IMR-90 (cell line): ENCODE data around the gene SEMA6D. TPM values are rescaled to one million over a fixed set of nuclear protein-coding genes. Genes with fewer than 3 reads are reported as not detected.

Source experiments
- ATAC-seq: fragments of 200-7000 bp; cut with Tn5 transposase; 2 replicates; pipeline ENCODE4 v1.9.1; 2020; ENCODE audit warnings: low read depth, mild to moderate bottlenecking, moderate library complexity
- BruUV-seq: library from RNA; stranded (reverse); fragments of 400-500 nt; replicated peaks from 2 replicates; lab custom pipeline; 2021; lab: Mats Ljungman, UMichigan
- CTCF ChIA-PET: fragments of 300-600 bp; formaldehyde crosslinking; extraction: SDS; loops from one replicate; lab custom pipeline; 2021; ENCODE audit warnings: antibody characterized with exemption; lab: Yijun Ruan, JAX
- POLR2A ChIA-PET: fragments of 300-600 bp; sonication (Branson Sonifier 250); formaldehyde crosslinking; loops from one replicate; lab custom pipeline; 2022; ENCODE audit warnings: antibody characterized with exemption; ENCODE audit not compliant: unreplicated experiment; lab: Charles Lee
- DNase-seq: peaks from one replicate; pipeline ENCODE4 v3.0.0; 2013
- H2AFZ ChIP-seq: replicated peaks from 2 replicates; pipeline ENCODE3; 2013; ENCODE audit warnings: low read length, mild to moderate bottlenecking; ENCODE audit not compliant: poor library complexity
- H2AK5ac ChIP-seq: 2 replicates; pipeline ENCODE4 v1.6.1; 2013; ENCODE audit warnings: low read depth, low read length, inconsistent platforms
- H2AK9ac ChIP-seq: replicated peaks from 2 replicates; pipeline ENCODE3; 2013; ENCODE audit warnings: mild to moderate bottlenecking, low read depth, low read length, moderate library complexity; ENCODE audit not compliant: poor library complexity
- H2BK120ac ChIP-seq: 2 replicates; pipeline ENCODE4 v1.6.1; 2013; ENCODE audit warnings: low read depth, low read length, inconsistent platforms
- H2BK15ac ChIP-seq: 3 replicates; pipeline ENCODE4 v1.6.1; 2013; ENCODE audit warnings: low read depth, low read length, inconsistent platforms
- H2BK20ac ChIP-seq: 2 replicates; pipeline ENCODE4 v1.6.1; 2013; ENCODE audit warnings: low read depth, mild to moderate bottlenecking, inconsistent platforms, low read length, moderate library complexity
- H2BK5ac ChIP-seq: 2 replicates; pipeline ENCODE4 v1.6.1; 2013; ENCODE audit warnings: mild to moderate bottlenecking, low read depth, low read length, inconsistent platforms; ENCODE audit not compliant: poor library complexity, severe bottlenecking
- H3K14ac ChIP-seq: replicated peaks from 2 replicates; pipeline ENCODE4 v1.6.1; 2013; ENCODE audit warnings: low read depth, low read length, inconsistent platforms
- H3K18ac ChIP-seq: 2 replicates; pipeline ENCODE4 v1.6.1; 2013; ENCODE audit warnings: low read depth, low read length, control low read depth
- H3K23ac ChIP-seq: 2 replicates; pipeline ENCODE4 v1.6.1; 2013; ENCODE audit warnings: low read depth, low read length, inconsistent platforms
- H3K27ac ChIP-seq: 2 replicates; pipeline ENCODE4 v1.5.1; 2013; ENCODE audit warnings: mild to moderate bottlenecking, control low read depth, low read length; ENCODE audit not compliant: insufficient read depth
- H3K27me3 ChIP-seq: 2 replicates; pipeline ENCODE4 v1.6.1; 2013; ENCODE audit warnings: low read length; ENCODE audit not compliant: control insufficient read depth, insufficient read depth
- H3K36me3 ChIP-seq: 2 replicates; pipeline ENCODE4 v1.6.1; 2013; ENCODE audit warnings: low read length, mixed read lengths; ENCODE audit not compliant: control insufficient read depth, insufficient read depth
- H3K4ac ChIP-seq: 2 replicates; pipeline ENCODE4 v1.6.1; 2013; ENCODE audit warnings: low read depth, low read length, inconsistent platforms
- H3K4me1 ChIP-seq: 2 replicates; pipeline ENCODE4 v1.6.1; 2013; ENCODE audit warnings: low read length, mixed read lengths; ENCODE audit not compliant: control insufficient read depth, insufficient read depth
- H3K4me2 ChIP-seq: 2 replicates; pipeline ENCODE4 v1.6.1; 2013; ENCODE audit warnings: low read depth, mild to moderate bottlenecking, control low read depth, low read length, moderate library complexity
- H3K4me3 ChIP-seq: 2 replicates; pipeline ENCODE4 v1.5.1; 2013; ENCODE audit warnings: low read depth, mild to moderate bottlenecking, control low read depth, low read length, moderate library complexity; ENCODE audit not compliant: insufficient read depth
- H3K56ac ChIP-seq: 2 replicates; pipeline ENCODE4 v1.6.1; 2013; ENCODE audit warnings: low read length, inconsistent platforms; ENCODE audit not compliant: insufficient read depth; ENCODE audit errors: extremely low read depth
- H3K79me1 ChIP-seq, 2 experiments: 2 replicates each; pipeline ENCODE4 v1.6.1; 2013; ENCODE audit warnings: low read length in 2 of 2, inconsistent platforms in 1 of 2, low read depth in 1 of 2
- H3K9ac ChIP-seq: 2 replicates; pipeline ENCODE4 v1.6.1; 2013; ENCODE audit warnings: low read depth, low read length, control low read depth
- H3K9me1 ChIP-seq: 2 replicates; pipeline ENCODE4 v1.6.1; 2013; ENCODE audit warnings: low read length, inconsistent platforms; ENCODE audit not compliant: insufficient read depth
- H3K9me3 ChIP-seq: 2 replicates; pipeline ENCODE4 v1.6.1; 2013; ENCODE audit warnings: low read length; ENCODE audit not compliant: control insufficient read depth, insufficient read depth
- H4K20me1 ChIP-seq: 2 replicates; pipeline ENCODE4 v1.6.1; 2013; ENCODE audit warnings: low read length, inconsistent platforms; ENCODE audit not compliant: insufficient read depth
- H4K5ac ChIP-seq: 2 replicates; pipeline ENCODE4 v1.6.1; 2013; ENCODE audit warnings: mild to moderate bottlenecking, low read depth, low read length, control low read depth
- H4K8ac ChIP-seq, 2 experiments: 2 replicates each; pipeline ENCODE4 v1.6.1; 2013; ENCODE audit warnings: low read depth in 2 of 2, low read length in 2 of 2, control low read depth in 1 of 2, inconsistent platforms in 1 of 2
- H4K91ac ChIP-seq: 2 replicates; pipeline ENCODE4 v1.6.1; 2013; ENCODE audit warnings: low read depth, low read length, inconsistent platforms; ENCODE audit not compliant: insufficient read depth
- BHLHE40 ChIP-seq: fragments of 150-350 bp; IDR thresholded peaks from 2 replicates; pipeline ENCODE4 v1.6.1; 2016; ENCODE audit warnings: mild to moderate bottlenecking, low read depth, low read length
- CEBPB ChIP-seq: IDR thresholded peaks from 2 replicates; pipeline ENCODE4 v1.6.1; 2012; ENCODE audit warnings: low read depth, low read length, improper control_type of control experiment
- CHD1 ChIP-seq: IDR thresholded peaks from 2 replicates; pipeline ENCODE4 v1.6.1; 2012; ENCODE audit warnings: low read depth, low read length, improper control_type of control experiment
- CTCF ChIP-seq: conservative IDR thresholded peaks from 2 replicates; pipeline ENCODE4 v1.5.1; 2012; ENCODE audit warnings: mild to moderate bottlenecking, low read depth, low read length, improper control_type of control experiment
- ELK1 ChIP-seq: fragments of 150-350 bp; IDR thresholded peaks from 2 replicates; pipeline ENCODE4 v1.6.1; 2016; ENCODE audit warnings: low read depth, mild to moderate bottlenecking, low read length, moderate library complexity, borderline replicate concordance
- FOS ChIP-seq: fragments of 150-350 bp; IDR thresholded peaks from 2 replicates; pipeline ENCODE4 v1.6.1; 2016; ENCODE audit warnings: low read depth, low read length
- MAFK ChIP-seq: IDR thresholded peaks from 2 replicates; pipeline ENCODE4 v1.6.1; 2012; ENCODE audit warnings: low read depth, low read length, improper control_type of control experiment
- MAZ ChIP-seq: IDR thresholded peaks from 2 replicates; pipeline ENCODE4 v1.6.1; 2012; ENCODE audit warnings: low read depth, mild to moderate bottlenecking, low read length, improper control_type of control experiment, moderate library complexity, borderline replicate concordance
- MXI1 ChIP-seq: IDR thresholded peaks from 2 replicates; pipeline ENCODE4 v1.6.1; 2012; ENCODE audit warnings: low read depth, mild to moderate bottlenecking, low read length, moderate library complexity, borderline replicate concordance
- NFE2L2 ChIP-seq: fragments of 150-350 bp; IDR thresholded peaks from 2 replicates; pipeline ENCODE4 v1.6.1; 2016; ENCODE audit warnings: low read depth, mild to moderate bottlenecking, low read length
- POLR2A ChIP-seq: IDR thresholded peaks from 2 replicates; pipeline ENCODE4 v1.6.1; 2012; ENCODE audit warnings: mild to moderate bottlenecking, low read depth, low read length
- RAD21 ChIP-seq: IDR thresholded peaks from 2 replicates; pipeline ENCODE4 v1.6.1; 2012; ENCODE audit warnings: low read length, improper control_type of control experiment
- RCOR1 ChIP-seq: IDR thresholded peaks from 2 replicates; pipeline ENCODE4 v1.6.1; 2012; ENCODE audit warnings: mild to moderate bottlenecking, low read length, improper control_type of control experiment; ENCODE audit not compliant: insufficient replicate concordance
- RFX5 ChIP-seq: IDR thresholded peaks from 2 replicates; pipeline ENCODE4 v1.8.0; 2012; ENCODE audit warnings: low read depth, mild to moderate bottlenecking, low read length, moderate library complexity
- SMC3 ChIP-seq: fragments of 150-350 bp; IDR thresholded peaks from 2 replicates; pipeline ENCODE4 v1.6.1; 2016; ENCODE audit warnings: low read depth, mild to moderate bottlenecking, antibody characterized with exemption, low read length, moderate library complexity
- USF2 ChIP-seq: fragments of 150-350 bp; IDR thresholded peaks from 2 replicates; pipeline ENCODE4 v1.6.1; 2017; ENCODE audit warnings: mild to moderate bottlenecking, antibody characterized with exemption, low read length, low read depth
- WGBS, 2 experiments: methylation state at CpG; one replicate each; pipeline versions ENCODE4 v1.1.5 to v1.1.7; 2013; ENCODE audit warnings: missing lambda C conversion rate in 2 of 2; ENCODE audit not compliant: insufficient read length in 1 of 2; ENCODE audit errors: extremely low coverage in 2 of 2; 5-methylcytosine and 5-hydroxymethylcytosine counted together
- dilution Hi-C: fragments of 300-500 bp; cut with HindIII; formaldehyde crosslinking; loops from one replicate; pipeline ENCODE4 v1.14.3; 2018; ENCODE audit warnings: low sequenced_read_pairs; ENCODE audit not compliant: unreplicated experiment
- in situ Hi-C: fragments of 300-500 bp; cut with MboI; formaldehyde crosslinking; loops from 3 replicates; pipeline ENCODE4 v1.14.3; 2019; ENCODE audit warnings: low sequenced_read_pairs, inconsistent platforms, mixed read lengths
- intact Hi-C: fragments of 100-400 bp; cut with micrococcal nuclease; formaldehyde crosslinking; loops from 2 replicates; pipeline ENCODE4 v1.10.0; 2022
- polyA plus RNA-seq, 3 experiments: library from polyadenylated mRNA; depleted of rRNA; stranded (reverse); fragments of >200 nt; gene quantifications; 2 replicates each; pipeline ENCODE4 v1.2.3, GENCODE V29; 2012; ENCODE audit warnings: low replicate concordance in 1 of 3
- total RNA-seq: library from RNA; depleted of rRNA; stranded (reverse); fragments of >200 nt; gene quantifications from 2 replicates; pipeline ENCODE4 v1.2.3, GENCODE V29; 2012

Gene SEMA6D
- total and polyA plus RNA-seq, 2 of the 4 experiments (the other 2 are of a cell fraction), result 12.6 to 17.4 TPM

- Histone ChIP-seq H3K4me3 (no peak overlapping the region), H2BK20ac (no peak overlapping the region), H3K4ac (no peak overlapping the region), H3K23ac (no peak overlapping the region), H3K4me2 (no peak overlapping the region), H2BK15ac (no peak overlapping the region), H4K91ac (no peak overlapping the region), H2BK120ac (no peak overlapping the region), H3K27me3 (no peaks in the 10 kb centered on the region), H4K20me1 (no peaks in the 10 kb centered on the region), H3K56ac (no peak overlapping the region), H3K36me3 (peaks cover 49% of the 10 kb centered on the region), H3K27ac (no peak overlapping the region), H4K5ac (no peak overlapping the region), H3K9ac (no peak overlapping the region), H3K18ac (no peak overlapping the region), H2BK5ac (no peak overlapping the region), H4K8ac (no peak overlapping the region), H3K14ac (no peak overlapping the region), H3K4me1 (no peaks in the 10 kb centered on the region), H2AK9ac (no peak overlapping the region), H3K9me3 (no peaks in the 10 kb centered on the region), H2AFZ (no peak overlapping the region), H2AK5ac (no peak overlapping the region), H3K9me1 (peaks cover 4% of the 10 kb centered on the region), H3K79me1 (no peaks in the 10 kb centered on the region)
- WGBS, 2 experiments, result no CpG with 5 or more reads among the region's 5 CpGs
- in situ Hi-C loops, result no loop called here
- intact Hi-C loops, result no loop called here
- BruUV-seq, result no TSS peak
- CTCF ChIA-PET, result interaction anchor here (0.6 kb wide), 1 partner anchor 43 kb away, joined by 3 read pairs; no protein-coding TSS in a partner anchor
- ATAC-seq (no peak), DNase-seq (no peak)
- dilution Hi-C loops, result no loop called here
- POLR2A ChIA-PET, result no interaction called here
- no peak for TF ChIP-seq MAZ
- no peak for TF ChIP-seq NFE2L2
- TF ChIP-seq CTCF, result no peak
- no peak for TF ChIP-seq BHLHE40
- no peak for TF ChIP-seq RFX5
- no peak for TF ChIP-seq MAFK
- no peak for TF ChIP-seq MXI1
- no peak for TF ChIP-seq CEBPB
- no peak for TF ChIP-seq SMC3
- no peak for TF ChIP-seq RAD21
- no peak for TF ChIP-seq POLR2A
- TF ChIP-seq FOS, result no peak
- no peak for TF ChIP-seq CHD1
- no peak for TF ChIP-seq RCOR1
- no peak for TF ChIP-seq USF2
- TF ChIP-seq ELK1, result no peak
Measured at GRCh38 chr15:47766406-47766805, 49.1 kb downstream of the SEMA6D start.
